ENCODE results near the gene KHK. TPM values are rescaled to one million over a fixed set of nuclear protein-coding genes. Genes with fewer than 3 reads are reported as not detected.

Gene KHK
- total and polyA plus RNA-seq, 2 of the 8 experiments (the other 6 are each of a cell fraction or from before 2014, with no cell fraction given), result 11.0 to 17.7 TPM

- TF ChIP-seq RXRA (IDR thresholded peaks at IDR 0.05; ENCODE audit: insufficient read depth, low read depth, low read length), result no peak
Measured at GRCh38 chr2:27095427-27095744, 8.8 kb downstream of the KHK start (continued).
